LNCaP clone FGC (cell line): ENCODE data around the gene OXCT1.
A peak's percentile ranks its signal among the peaks of the same experiment; 100 is the strongest.

ENCODE experiments used
- DNase-seq: peaks from one replicate; pipeline ENCODE4 v3.0.0-alpha.2; 2011; ENCODE audit warnings: low read depth
- H3K4me3 ChIP-seq: 2 replicates; pipeline ENCODE4 v1.5.1; 2011; ENCODE audit warnings: mild to moderate bottlenecking, low read depth, low read length, control low read depth
- TF ChIP-seq, protein P1 (sequence below): IDR thresholded peaks from 2 replicates; pipeline ENCODE4 v1.5.1; 2012; ENCODE audit warnings: mild to moderate bottlenecking; ENCODE audit not compliant: control insufficient read depth, insufficient read depth; ENCODE audit errors: extremely low read depth

Gene OXCT1

GRCh38 chr5:41842777-41843176 lies 27.4 kb downstream of the OXCT1 start:
- no peak overlapping the region for H3K4me3 ChIP-seq
- DNase-seq = no peak
- TF ChIP-seq, protein P1, sequence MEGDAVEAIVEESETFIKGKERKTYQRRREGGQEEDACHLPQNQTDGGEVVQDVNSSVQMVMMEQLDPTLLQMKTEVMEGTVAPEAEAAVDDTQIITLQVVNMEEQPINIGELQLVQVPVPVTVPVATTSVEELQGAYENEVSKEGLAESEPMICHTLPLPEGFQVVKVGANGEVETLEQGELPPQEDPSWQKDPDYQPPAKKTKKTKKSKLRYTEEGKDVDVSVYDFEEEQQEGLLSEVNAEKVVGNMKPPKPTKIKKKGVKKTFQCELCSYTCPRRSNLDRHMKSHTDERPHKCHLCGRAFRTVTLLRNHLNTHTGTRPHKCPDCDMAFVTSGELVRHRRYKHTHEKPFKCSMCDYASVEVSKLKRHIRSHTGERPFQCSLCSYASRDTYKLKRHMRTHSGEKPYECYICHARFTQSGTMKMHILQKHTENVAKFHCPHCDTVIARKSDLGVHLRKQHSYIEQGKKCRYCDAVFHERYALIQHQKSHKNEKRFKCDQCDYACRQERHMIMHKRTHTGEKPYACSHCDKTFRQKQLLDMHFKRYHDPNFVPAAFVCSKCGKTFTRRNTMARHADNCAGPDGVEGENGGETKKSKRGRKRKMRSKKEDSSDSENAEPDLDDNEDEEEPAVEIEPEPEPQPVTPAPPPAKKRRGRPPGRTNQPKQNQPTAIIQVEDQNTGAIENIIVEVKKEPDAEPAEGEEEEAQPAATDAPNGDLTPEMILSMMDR = no peak

DNA sequence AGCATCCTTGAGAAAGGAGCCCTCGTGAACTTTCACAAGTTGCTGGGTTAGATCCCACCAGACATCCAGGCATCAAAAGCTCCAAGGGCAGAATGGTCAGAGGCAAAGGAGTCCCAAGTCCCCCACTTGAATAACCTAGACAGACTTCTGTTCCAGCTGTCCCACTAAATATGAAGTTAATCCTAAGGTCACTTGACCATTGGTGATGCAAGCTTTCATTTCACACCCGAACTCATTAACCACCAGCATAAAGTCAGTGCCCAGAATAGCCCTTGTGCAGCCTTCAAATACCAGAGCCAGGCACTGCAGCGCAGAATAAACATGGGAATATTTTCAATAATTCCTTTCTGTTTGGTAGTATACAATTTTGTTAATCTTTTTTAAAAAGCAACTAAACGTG lies 28.9 kb downstream of the OXCT1 start:
- TF ChIP-seq, protein P1 = no peak
- no peak for DNase-seq
- no peak overlapping the region for H3K4me3 ChIP-seq

GRCh38 chr5:41840251-41840650 lies 30.0 kb downstream of the OXCT1 start:
- TF ChIP-seq, protein P1 = no peak
- DNase-seq = no peak
- H3K4me3 ChIP-seq = no peak overlapping the region

DNA sequence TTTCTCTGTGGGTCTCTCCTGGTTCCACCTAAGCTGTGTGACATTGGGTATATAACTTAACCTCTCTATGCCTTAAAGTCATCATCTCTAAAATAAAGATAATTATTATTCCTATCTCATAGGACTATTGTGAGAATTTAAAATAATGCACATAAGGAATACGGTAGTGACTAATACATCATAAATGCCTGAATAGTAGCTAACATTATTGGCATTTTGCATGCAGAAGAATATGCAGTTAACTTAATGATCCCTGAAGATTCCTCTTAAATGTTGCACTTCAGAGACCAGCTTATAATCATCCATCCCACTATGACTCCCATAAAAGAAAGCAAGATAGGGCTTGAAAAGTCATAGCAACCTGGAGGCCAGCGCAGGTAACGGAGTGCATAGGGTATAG lies 32.4 kb downstream of the OXCT1 start:
- no peak for DNase-seq
- H3K4me3 ChIP-seq = no peak overlapping the region
- TF ChIP-seq, protein P1 = no peak

DNA sequence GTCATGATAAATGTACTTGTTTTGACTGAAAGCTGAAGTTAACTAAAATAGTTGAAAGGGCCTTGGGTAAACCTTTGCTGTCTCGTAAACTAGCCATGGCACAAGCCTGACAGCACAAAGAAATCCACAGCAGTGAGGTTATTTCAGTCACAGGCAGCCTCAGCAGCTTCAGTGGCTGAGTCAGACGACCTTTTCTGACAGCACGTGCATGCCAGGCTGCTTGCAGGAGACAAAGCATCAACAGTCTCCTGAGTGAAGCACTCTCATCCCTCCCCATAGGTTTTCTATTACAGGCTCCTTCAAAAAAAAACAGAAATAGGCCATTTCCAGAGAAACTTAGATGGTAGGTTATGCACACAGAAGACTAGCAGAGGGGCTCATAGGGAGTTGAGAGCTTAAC lies 34.6 kb downstream of the OXCT1 start:
- H3K4me3 ChIP-seq = no peak overlapping the region
- TF ChIP-seq, protein P1 = no peak
- peak; percentile 64 for DNase-seq

GRCh38 chr5:41834506-41834905 lies 35.7 kb downstream of the OXCT1 start:
- no peak for DNase-seq
- TF ChIP-seq, protein P1 = no peak
- no peak overlapping the region for H3K4me3 ChIP-seq

DNA sequence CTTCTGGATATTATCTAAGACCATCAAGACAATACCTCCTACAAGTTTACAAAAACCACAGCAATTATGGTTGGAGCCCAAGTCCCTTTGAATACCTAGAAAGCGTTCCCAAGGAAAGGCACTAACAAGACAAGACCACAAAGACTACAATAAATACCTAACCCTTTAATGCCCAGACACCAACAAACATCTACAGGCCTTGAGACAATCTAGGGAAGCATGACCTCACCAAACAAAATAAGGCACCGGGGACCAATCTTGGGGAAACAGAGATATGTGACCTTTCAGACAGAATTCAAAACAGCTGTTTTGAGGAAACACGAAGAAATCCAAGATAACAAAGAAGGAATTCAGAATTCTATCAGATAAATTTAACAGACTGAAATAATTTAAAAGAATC lies 37.8 kb downstream of the OXCT1 start:
- H3K4me3 ChIP-seq = no peak overlapping the region
- DNase-seq = no peak
- TF ChIP-seq, protein P1 = no peak
